ENCODE data around the gene RPL36A. TPM values are rescaled to one million over a fixed set of nuclear protein-coding genes. Genes with fewer than 3 reads are reported as not detected.

The RPL36A gene
- total RNA-seq, 1 experiment from 2014 or later, result 239 TPM

DNA sequence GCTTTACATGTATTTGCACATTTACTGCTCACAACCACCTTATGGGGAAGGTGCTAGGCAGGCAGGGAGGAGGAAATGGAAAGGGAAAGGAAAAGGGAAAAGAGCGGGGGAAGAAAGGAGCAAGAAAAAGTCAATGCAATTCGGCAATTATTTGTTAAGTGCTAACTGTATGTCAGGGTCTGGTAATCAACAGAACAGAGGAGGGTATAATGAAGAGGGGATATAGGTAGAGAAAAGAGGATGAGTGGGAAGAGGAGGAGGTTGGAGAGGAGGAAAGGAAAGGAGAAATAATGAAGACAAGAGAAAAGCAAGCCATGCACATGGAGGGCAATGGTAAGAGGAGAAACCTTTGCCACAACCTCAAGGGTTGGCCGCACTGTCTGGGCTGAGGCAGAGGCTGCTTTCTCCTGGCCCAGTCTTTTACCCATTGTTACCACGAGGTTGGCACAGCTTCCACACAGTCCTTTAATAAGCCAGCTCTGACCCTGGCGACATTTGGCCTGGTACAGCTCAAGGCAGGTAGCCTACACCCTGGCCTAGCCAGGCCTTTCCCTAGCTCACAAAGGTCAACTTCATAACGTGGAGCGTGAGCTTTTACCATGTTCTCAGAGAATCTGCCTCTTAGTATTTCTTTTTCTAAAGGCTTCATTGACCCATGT, 5.7 kb upstream of the RPL36A start:
- TF ChIP-seq, protein P1, sequence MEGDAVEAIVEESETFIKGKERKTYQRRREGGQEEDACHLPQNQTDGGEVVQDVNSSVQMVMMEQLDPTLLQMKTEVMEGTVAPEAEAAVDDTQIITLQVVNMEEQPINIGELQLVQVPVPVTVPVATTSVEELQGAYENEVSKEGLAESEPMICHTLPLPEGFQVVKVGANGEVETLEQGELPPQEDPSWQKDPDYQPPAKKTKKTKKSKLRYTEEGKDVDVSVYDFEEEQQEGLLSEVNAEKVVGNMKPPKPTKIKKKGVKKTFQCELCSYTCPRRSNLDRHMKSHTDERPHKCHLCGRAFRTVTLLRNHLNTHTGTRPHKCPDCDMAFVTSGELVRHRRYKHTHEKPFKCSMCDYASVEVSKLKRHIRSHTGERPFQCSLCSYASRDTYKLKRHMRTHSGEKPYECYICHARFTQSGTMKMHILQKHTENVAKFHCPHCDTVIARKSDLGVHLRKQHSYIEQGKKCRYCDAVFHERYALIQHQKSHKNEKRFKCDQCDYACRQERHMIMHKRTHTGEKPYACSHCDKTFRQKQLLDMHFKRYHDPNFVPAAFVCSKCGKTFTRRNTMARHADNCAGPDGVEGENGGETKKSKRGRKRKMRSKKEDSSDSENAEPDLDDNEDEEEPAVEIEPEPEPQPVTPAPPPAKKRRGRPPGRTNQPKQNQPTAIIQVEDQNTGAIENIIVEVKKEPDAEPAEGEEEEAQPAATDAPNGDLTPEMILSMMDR (IDR thresholded peaks at IDR 0.05; ENCODE audit: unreplicated experiment), result no peak
- Mint-ChIP-seq H3K27ac (ENCODE audit: unreplicated experiment) (no peak overlapping the region), H3K4me3 (ENCODE audit: low read depth, unreplicated experiment) (no peak overlapping the region), H3K36me3 (ENCODE audit: insufficient read depth, unreplicated experiment) (no peaks in the 10 kb centered on the region), H3K27me3 (ENCODE audit: unreplicated experiment) (peaks cover 26% of the 10 kb centered on the region), H3K9me3 (ENCODE audit: low read depth, unreplicated experiment) (no peaks in the 10 kb centered on the region), H3K4me1 (ENCODE audit: low read depth, unreplicated experiment) (no peaks in the 10 kb centered on the region)
- no peak for DNase-seq
- CTCF ChIA-PET, result no interaction called here
- BruUV-seq (replicated peaks), result no TSS peak
- intact Hi-C loops (cut with micrococcal nuclease; ENCODE audit: unreplicated experiment), result no loop called here

GRCh38 chrX:101385795-101386541, 4.8 kb upstream of the RPL36A start, which contains the start of gene BTK:
TSS of gene BTK (minus strand) at chrX:101386191. CDS start at chrX:101375284, 10,907 bp downstream.
- TF ChIP-seq, protein P1 (IDR thresholded peaks at IDR 0.05; ENCODE audit: unreplicated experiment), result no peak
- Mint-ChIP-seq H3K27me3 (ENCODE audit: unreplicated experiment) (peaks cover 26% of the 10 kb centered on the region), H3K27ac (ENCODE audit: unreplicated experiment) (no peak within 1 kb of the TSS), H3K36me3 (ENCODE audit: insufficient read depth, unreplicated experiment) (peaks cover 7% of the 10 kb centered on the region), H3K4me3 (ENCODE audit: low read depth, unreplicated experiment) (no peak within 1 kb of the TSS), H3K4me1 (ENCODE audit: low read depth, unreplicated experiment) (no peaks in the 10 kb centered on the region), H3K9me3 (ENCODE audit: low read depth, unreplicated experiment) (no peaks in the 10 kb centered on the region)
- CTCF ChIA-PET, result no interaction called here
- intact Hi-C loops (cut with micrococcal nuclease; ENCODE audit: unreplicated experiment), result no loop called here
- DNase-seq, result no peak
- no TSS peak for BruUV-seq (replicated peaks)

- TF ChIP-seq, protein P1 (IDR thresholded peaks at IDR 0.05; ENCODE audit: unreplicated experiment), result no peak
- no peaks in the 10 kb centered on the region for H3K9me3 Mint-ChIP-seq (ENCODE audit: low read depth, unreplicated experiment)
- H3K4me3 Mint-ChIP-seq (ENCODE audit: low read depth, unreplicated experiment), result no peak overlapping the region
- no peak for DNase-seq
- H3K27ac Mint-ChIP-seq (ENCODE audit: unreplicated experiment), result no peak overlapping the region
- CTCF ChIA-PET, result no interaction called here
- H3K27me3 Mint-ChIP-seq (ENCODE audit: unreplicated experiment), result peaks cover 26% of the 10 kb centered on the region
- intact Hi-C loops (cut with micrococcal nuclease; ENCODE audit: unreplicated experiment), result no loop called here
- peaks cover 12% of the 10 kb centered on the region for H3K36me3 Mint-ChIP-seq (ENCODE audit: insufficient read depth, unreplicated experiment)
- no peaks in the 10 kb centered on the region for H3K4me1 Mint-ChIP-seq (ENCODE audit: low read depth, unreplicated experiment)
- no TSS peak for BruUV-seq (replicated peaks)
These were observed 4.3 kb upstream of the RPL36A start for GRCh38 chrX:101386542-101386885.

DNA sequence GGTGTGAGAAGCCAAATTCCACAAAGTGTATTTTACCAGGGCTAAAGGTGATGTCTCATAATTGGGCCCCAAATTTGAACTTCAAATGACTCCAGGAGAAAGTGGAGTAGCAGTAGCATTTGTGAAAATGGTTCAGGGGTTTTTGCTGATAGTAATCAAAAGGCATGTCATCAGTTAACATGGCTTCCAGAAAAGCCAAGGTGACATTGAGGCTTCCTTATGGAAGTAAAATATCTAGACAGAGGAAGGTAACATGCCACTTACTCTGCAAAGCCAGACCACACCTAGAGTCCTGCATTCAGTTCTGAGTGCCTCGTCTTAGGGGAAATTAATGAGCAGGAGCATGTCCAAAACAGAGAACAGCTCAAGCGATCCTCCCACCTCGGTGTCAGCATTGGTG, 2.2 kb upstream of the RPL36A start:
- no TSS peak for BruUV-seq (replicated peaks)
- H3K4me1 Mint-ChIP-seq (ENCODE audit: low read depth, unreplicated experiment), result peaks cover 10% of the 10 kb centered on the region
- TF ChIP-seq, protein P1 (IDR thresholded peaks at IDR 0.05; ENCODE audit: unreplicated experiment), result no peak
- intact Hi-C loops (cut with micrococcal nuclease; ENCODE audit: unreplicated experiment), result no loop called here
- H3K27me3 Mint-ChIP-seq (ENCODE audit: unreplicated experiment), result peaks cover 26% of the 10 kb centered on the region
- H3K9me3 Mint-ChIP-seq (ENCODE audit: low read depth, unreplicated experiment), result no peaks in the 10 kb centered on the region
- CTCF ChIA-PET, result no interaction called here
- no peak overlapping the region for H3K4me3 Mint-ChIP-seq (ENCODE audit: low read depth, unreplicated experiment)
- H3K36me3 Mint-ChIP-seq (ENCODE audit: insufficient read depth, unreplicated experiment), result peaks cover 33% of the 10 kb centered on the region
- no peak overlapping the region for H3K27ac Mint-ChIP-seq (ENCODE audit: unreplicated experiment)
- no peak for DNase-seq

Measured in Calu3 (cell line).